Spleen (tissue), 11 donors: ENCODE measurements around the gene SGSH. TPM values are rescaled to one million over a fixed set of nuclear protein-coding genes. Genes with fewer than 3 reads are reported as not detected.
"Not testable (repeated sequence)": the region's sequence is repeated elsewhere in the genome, so short reads cannot be mapped to it uniquely, and the experiment has no call there.

ENCODE experiments used
- DNase-seq: peaks from one replicate; pipeline ENCODE4 v3.0.0-alpha.2; 2020
- H3K27ac ChIP-seq, 8 donors: fragments of 200-600 bp; sonication (generic) in 7 of 8; 1 replicate in 4 of 8; 2 replicates in 4 of 8; pipeline versions ENCODE4 v1.5.0 to v1.8.0; 2016 to 2021; ENCODE audit warnings: inconsistent platforms in 4 of 8, mild to moderate bottlenecking in 4 of 8, moderate library complexity in 1 of 8
- H3K27me3 ChIP-seq, 7 donors: fragments of 200-600 bp; sonication (generic) in 6 of 7; replicated peaks in 1 of 7; 1 replicate in 4 of 7; 2 replicates in 3 of 7; pipeline versions ENCODE4 v1.5.0 to v1.8.0; 2016 to 2021; ENCODE audit warnings: inconsistent platforms in 3 of 7, mild to moderate bottlenecking in 1 of 7
- H3K36me3 ChIP-seq, 6 donors: fragments of 200-600 bp; sonication (generic) in 5 of 6; 1 replicate in 4 of 6; 2 replicates in 2 of 6; pipeline versions ENCODE4 v1.5.0 to v1.8.0; 2016 to 2021; ENCODE audit warnings: inconsistent platforms in 2 of 6
- H3K4me1 ChIP-seq, 6 donors: fragments of 200-600 bp; sonication (generic) in 5 of 6; 1 replicate in 3 of 6; 2 replicates in 3 of 6; pipeline versions ENCODE4 v1.5.0 to v1.8.0; 2016 to 2021; ENCODE audit warnings: inconsistent platforms in 3 of 6
- H3K4me3 ChIP-seq, 8 donors: fragments of 200-600 bp; sonication (generic) in 7 of 8; 1 replicate in 4 of 8; 2 replicates in 4 of 8; pipeline versions ENCODE4 v1.5.0 to v1.8.0; 2016 to 2021; ENCODE audit warnings: inconsistent platforms in 4 of 8, mild to moderate bottlenecking in 4 of 8, moderate library complexity in 2 of 8
- H3K9me3 ChIP-seq, 8 donors: fragments of 200-600 bp; sonication (generic) in 7 of 8; 1 replicate in 4 of 8; 2 replicates in 4 of 8; pipeline versions ENCODE4 v1.5.0 to v1.8.0; 2016 to 2021; ENCODE audit warnings: inconsistent platforms in 4 of 8
- POLR2A ChIP-seq, 3 donors: fragments of 450-650 bp; IDR thresholded peaks; one replicate each; pipeline ENCODE4 v1.5.1; 2017; ENCODE audit warnings: antibody characterized with exemption in 3 of 3, mild to moderate bottlenecking in 1 of 3
- POLR2AphosphoS5 ChIP-seq, 3 donors: sonication (generic); formaldehyde crosslinking; IDR thresholded peaks; one replicate each; pipeline ENCODE4 v1.5.1; 2017; ENCODE audit warnings: antibody characterized with exemption in 3 of 3
- WGBS, 5 donors: extraction: QIAGEN DNeasy Blood & Tissue Kit in 3 of 5; methylation state at CpG; one replicate each; pipeline versions ENCODE4 v1.1.5 to v1.1.7; 2013 to 2018; 5-methylcytosine and 5-hydroxymethylcytosine counted together
- intact Hi-C: fragments of 100-400 bp; cut with DNase I; formaldehyde crosslinking; loops from one replicate; pipeline ENCODE4 v1.15.0; 2023; ENCODE audit warnings: low total_unique reads
- polyA plus RNA-seq, 3 donors: library from polyadenylated mRNA; stranded (reverse); fragments of 200-250 nt; gene quantifications; one replicate each; pipeline ENCODE4 v1.2.1, GENCODE V29; 2013
- total RNA-seq, 7 donors: library from RNA; depleted of rRNA in 3 of 7; stranded (reverse); fragments of >200 nt in 3 of 7; fragmentation: NEBNext Ultra II Directional in 4 of 7; extraction: Animal tissue kit (Norgen Biotek cat#: 25700) in 4 of 7; gene quantifications; one replicate each; pipeline versions ENCODE4 v1.1.0 to v1.2.1, GENCODE V29; 2016 to 2021
- TF ChIP-seq, protein P1 (sequence below), 11 experiments: fragments of 200-600 bp in 7 of 11; fragments of 450-650 bp in 4 of 11; sonication (generic) in 4 of 11; IDR thresholded peaks in 8 of 11; conservative IDR thresholded peaks in 3 of 11; 1 replicate in 7 of 11; 2 replicates in 4 of 11; pipeline versions ENCODE4 v1.4.0 to v1.8.0; 2016 to 2021; ENCODE audit warnings: antibody characterized with exemption in 11 of 11, inconsistent platforms in 4 of 11, mild to moderate bottlenecking in 1 of 11
- donor health status: healthy with polysubstance abuse.
- donor health status: DM: no; HTN: no; CAD: no; lungs with moderate emphysema.
- donor health status: DM: no; HTN: no; CAD: no.
- donor health status: Bipolar disorder and iron deficiency.
- donor health status: healthy.
- donor health status: DM: no; HTN: no; CAD: no.
- donor health status: DM: yes; HTN: yes; CAD: no.

Gene SGSH
- total and polyA plus RNA-seq, 10 donors, result 23.6 to 137 (median 90.3) TPM

DNA sequence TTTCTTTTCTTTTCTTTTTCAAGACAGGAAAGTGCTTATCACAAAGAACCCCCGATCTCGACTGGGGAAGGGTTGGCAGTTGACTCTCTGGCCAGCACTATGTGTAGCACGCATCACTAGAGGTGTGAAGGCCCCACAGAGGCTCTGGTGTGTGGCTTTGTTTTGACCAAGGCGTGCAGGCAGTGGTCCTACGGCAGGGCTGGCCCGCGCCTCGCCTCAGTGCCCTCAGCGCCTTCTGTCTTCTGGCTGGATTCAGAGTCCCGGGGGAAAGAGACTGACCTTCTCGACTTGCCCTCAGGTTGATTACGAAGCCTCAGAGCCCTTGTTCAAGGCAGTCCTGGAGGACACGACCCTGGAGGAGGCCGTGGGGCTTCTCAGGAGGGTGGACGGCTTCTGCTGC, 18.7 kb downstream of the SGSH start:
- 85 to 87% (median 87%) methylated on average over 8 to 15 of the region's 15 CpGs for WGBS, 5 donors
- no peak overlapping the region for H3K4me3 ChIP-seq
- no peaks in the 10 kb centered on the region for H3K27me3 ChIP-seq
- TF ChIP-seq POLR2A (IDR thresholded peaks at IDR 0.05), result no peak
- TF ChIP-seq POLR2AphosphoS5 (IDR thresholded peaks at IDR 0.05), result peak in 2 of 3 donors; percentile 26 to 61
- TF ChIP-seq, protein P1, sequence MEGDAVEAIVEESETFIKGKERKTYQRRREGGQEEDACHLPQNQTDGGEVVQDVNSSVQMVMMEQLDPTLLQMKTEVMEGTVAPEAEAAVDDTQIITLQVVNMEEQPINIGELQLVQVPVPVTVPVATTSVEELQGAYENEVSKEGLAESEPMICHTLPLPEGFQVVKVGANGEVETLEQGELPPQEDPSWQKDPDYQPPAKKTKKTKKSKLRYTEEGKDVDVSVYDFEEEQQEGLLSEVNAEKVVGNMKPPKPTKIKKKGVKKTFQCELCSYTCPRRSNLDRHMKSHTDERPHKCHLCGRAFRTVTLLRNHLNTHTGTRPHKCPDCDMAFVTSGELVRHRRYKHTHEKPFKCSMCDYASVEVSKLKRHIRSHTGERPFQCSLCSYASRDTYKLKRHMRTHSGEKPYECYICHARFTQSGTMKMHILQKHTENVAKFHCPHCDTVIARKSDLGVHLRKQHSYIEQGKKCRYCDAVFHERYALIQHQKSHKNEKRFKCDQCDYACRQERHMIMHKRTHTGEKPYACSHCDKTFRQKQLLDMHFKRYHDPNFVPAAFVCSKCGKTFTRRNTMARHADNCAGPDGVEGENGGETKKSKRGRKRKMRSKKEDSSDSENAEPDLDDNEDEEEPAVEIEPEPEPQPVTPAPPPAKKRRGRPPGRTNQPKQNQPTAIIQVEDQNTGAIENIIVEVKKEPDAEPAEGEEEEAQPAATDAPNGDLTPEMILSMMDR (IDR thresholded peaks at IDR 0.05 in 8 of 11, conservative IDR thresholded peaks at IDR 0.05 in 3 of 11), result no peak
- DNase-seq, result no peak
- peaks cover 0 to 30% (median 0%) of the 10 kb centered on the region in 6 donors for H3K36me3 ChIP-seq
- no peaks in the 10 kb centered on the region for H3K9me3 ChIP-seq
- intact Hi-C loops, result no loop called here
- H3K27ac ChIP-seq, result no peak overlapping the region
- peaks cover 0 to 5% (median 0%) of the 10 kb centered on the region in 6 donors for H3K4me1 ChIP-seq

DNA sequence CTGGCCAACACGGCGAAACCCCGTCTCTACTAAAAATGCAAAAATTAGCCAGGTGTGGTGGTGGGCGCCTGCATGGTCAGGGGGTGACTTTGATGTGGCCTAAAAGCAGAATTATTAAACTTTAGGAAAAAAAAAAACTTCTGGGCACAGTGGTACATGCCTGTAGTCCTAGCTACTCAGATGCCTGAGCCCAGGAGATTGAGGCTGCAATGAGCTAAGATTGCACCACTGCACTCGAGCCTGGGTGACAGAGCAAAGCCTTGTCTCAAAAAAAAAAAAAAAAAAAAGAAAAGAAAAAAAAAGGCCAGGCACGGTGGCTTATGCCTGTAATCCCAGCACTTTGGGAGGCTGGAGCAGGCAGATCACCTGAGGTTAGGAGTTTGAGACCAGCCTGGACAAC, 20.8 kb downstream of the SGSH start:
- H3K4me3 ChIP-seq, DNase-seq, H3K9me3 ChIP-seq, H3K27me3 ChIP-seq: not testable (repeated sequence)
- intact Hi-C loops, result loop anchor here (5.0 kb wide), 1 partner anchor 53 kb away; no protein-coding TSS in a partner anchor
- H3K27ac ChIP-seq, result peak overlapping the region in 1 of 8 donors; percentile 50
- WGBS, 5 donors, result 67 to 77% (median 71%) methylated on average over 6 of the region's 6 CpGs
- peaks cover 0 to 17% (median 0%) of the 10 kb centered on the region in 6 donors for H3K4me1 ChIP-seq
- H3K36me3 ChIP-seq, result peaks cover 0 to 17% (median 0%) of the 10 kb centered on the region in 6 donors

DNA sequence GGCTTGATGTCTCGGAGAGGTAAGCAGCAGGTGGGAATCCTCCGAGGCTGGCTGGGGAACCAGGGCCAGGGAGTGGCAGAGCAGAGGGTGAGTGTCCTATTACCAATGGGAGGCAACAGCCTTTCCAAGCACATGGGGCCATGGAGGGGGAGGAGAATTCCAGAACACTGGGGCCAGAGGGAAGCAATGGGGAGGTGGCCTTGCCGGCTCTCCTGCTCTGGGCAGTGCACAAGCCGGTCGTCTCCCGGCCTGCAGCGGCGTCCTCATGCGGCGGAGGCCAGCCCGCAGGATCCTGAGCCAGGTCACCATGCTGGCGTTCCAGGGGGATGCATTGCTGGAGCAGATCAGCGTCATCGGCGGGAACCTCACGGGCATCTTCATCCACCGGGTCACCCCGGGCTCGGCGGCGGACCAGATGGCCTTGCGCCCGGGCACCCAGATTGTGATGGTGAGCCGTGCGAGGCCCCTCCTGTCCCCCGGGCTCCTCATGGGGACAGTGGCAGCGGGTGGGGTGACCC, 21.9 kb downstream of the SGSH start:
- TF ChIP-seq POLR2A (IDR thresholded peaks at IDR 0.05) (no peak), POLR2AphosphoS5 (IDR thresholded peaks at IDR 0.05) (peak in 2 of 3 donors; percentile 36 to 60)
- TF ChIP-seq, protein P1 (IDR thresholded peaks at IDR 0.05 in 8 of 11, conservative IDR thresholded peaks at IDR 0.05 in 3 of 11), result no peak
- DNase-seq, result peak; percentile 74
- H3K27ac ChIP-seq, result peak overlapping the region in 4 of 8 donors; percentile 33 to 50 (median 36)
- WGBS, 5 donors, result 76 to 93% (median 84%) methylated on average over 15 to 27 of the region's 27 CpGs
- H3K9me3 ChIP-seq, result no peaks in the 10 kb centered on the region
- peaks cover 0 to 6% (median 0%) of the 10 kb centered on the region in 6 donors for H3K36me3 ChIP-seq
- intact Hi-C loops, result loop anchor here (5.0 kb wide), 1 partner anchor 54 kb away; no protein-coding TSS in a partner anchor
- H3K4me1 ChIP-seq, result peaks cover 0 to 17% (median 0%) of the 10 kb centered on the region in 6 donors
- peaks cover 0 to 6% (median 0%) of the 10 kb centered on the region in 7 donors for H3K27me3 ChIP-seq
- H3K4me3 ChIP-seq, result peak overlapping the region in 2 of 8 donors; percentile 3 to 6

DNA sequence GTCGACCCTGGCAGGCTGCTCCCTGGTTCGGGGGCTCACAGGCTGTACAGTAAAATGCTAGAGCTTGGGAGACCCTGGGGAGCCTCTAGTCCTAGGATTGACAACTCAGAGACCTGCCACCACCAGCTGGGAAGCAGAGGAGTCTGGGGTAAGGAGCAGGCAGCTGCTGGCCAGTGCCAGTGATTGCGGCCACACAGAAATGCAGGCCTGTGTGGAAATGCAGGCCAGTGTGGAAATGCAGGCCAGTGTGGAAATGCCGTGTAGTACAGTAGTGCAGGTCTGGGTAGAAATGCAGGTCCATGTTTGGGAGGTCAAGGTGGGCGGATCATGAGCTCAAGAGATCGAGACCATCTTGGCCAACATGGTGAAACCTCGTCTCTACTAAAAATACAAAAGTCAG, 23.5 kb downstream of the SGSH start:
- H3K27me3 ChIP-seq, result peaks cover 0 to 17% (median 0%) of the 10 kb centered on the region in 7 donors
- H3K4me1 ChIP-seq, result peaks cover 0 to 27% (median 3%) of the 10 kb centered on the region in 6 donors
- no peak overlapping the region for H3K4me3 ChIP-seq
- 91 to 95% (median 92%) methylated on average over 7 of the region's 7 CpGs for WGBS, 5 donors
- peak overlapping the region in 3 of 8 donors; percentile 21 to 40 (median 30) for H3K27ac ChIP-seq
- no peaks in the 10 kb centered on the region for H3K9me3 ChIP-seq
- no peaks in the 10 kb centered on the region for H3K36me3 ChIP-seq
- intact Hi-C loops, result loop anchor here (5.0 kb wide), 1 partner anchor 56 kb away; no protein-coding TSS in a partner anchor
- no peak for DNase-seq
- TF ChIP-seq POLR2AphosphoS5 (IDR thresholded peaks at IDR 0.05) (no peak), POLR2A (IDR thresholded peaks at IDR 0.05) (no peak)
- TF ChIP-seq, protein P1 (IDR thresholded peaks at IDR 0.05 in 8 of 11, conservative IDR thresholded peaks at IDR 0.05 in 3 of 11), result no peak
